ENCODE measurements around the gene HMG20A. TPM values are rescaled to one million over a fixed set of nuclear protein-coding genes. Genes with fewer than 3 reads are reported as not detected.

The HMG20A gene
- total and polyA plus RNA-seq, 10 of the 15 experiments (the other 5 are each of a cell fraction or from before 2014, with no cell fraction given): 30.0 to 98.7 (median 46.8) TPM

GRCh38 chr15:77440378-77440999 lies 19.8 kb downstream of the HMG20A start:
- no peak overlapping the region for H3K27ac ChIP-seq (ENCODE audit: control insufficient read depth, insufficient read depth)
- H3K9me3 ChIP-seq (replicated peaks; ENCODE audit: control insufficient read depth, insufficient read depth, low read length): no peaks in the 10 kb centered on the region
- ChIA-PET RAD21 (ENCODE audit: unreplicated experiment) (interaction anchor here (1.3 to 2.3 kb wide), 3 partner anchors 15 to 253 kb away, joined by 5 to 10 read pairs (median 7); no protein-coding TSS in a partner anchor), CTCF (interaction anchor here (1.3 to 2.8 kb wide), 4 partner anchors 14 to 253 kb away, joined by 4 to 12 read pairs (median 8); partner anchors contain the start of gene HMG20A), POLR2A (interaction anchor here (1.4 kb wide), 1 partner anchor 21 kb away, joined by 4 read pairs; the partner anchor contains the start of gene PEAK1), SMC1A (ENCODE audit: uncharacterized antibody, unreplicated experiment) (interaction anchor here (0.6 to 2.7 kb wide), 10 partner anchors 10 to 259 kb away, joined by 3 to 15 read pairs (median 6); partner anchors contain the start of gene HMG20A)
- peak; percentile 66 for FAIRE-seq
- peaks cover 25% of the 10 kb centered on the region for H3K4me1 ChIP-seq (ENCODE audit: control insufficient read depth, insufficient read depth, low read length)
- H3K4me3 ChIP-seq: no peak overlapping the region
- H3K9ac ChIP-seq (ENCODE audit: control insufficient read depth, insufficient read depth, low read length): no peak overlapping the region
- intact Hi-C loops (cut with micrococcal nuclease; ENCODE audit: unreplicated experiment): no loop called here
- in situ Hi-C loops (cut with MboI): no loop called here
- peak overlapping the region; percentile 54; the same call in 1 of the 2 replicates for H3K4me2 ChIP-seq (ENCODE audit: control insufficient read depth, insufficient read depth)
- no peaks in the 10 kb centered on the region for H4K20me1 ChIP-seq (ENCODE audit: control insufficient read depth, insufficient read depth)
- H3K79me2 ChIP-seq (ENCODE audit: control insufficient read depth, insufficient read depth, low read length): peaks cover 31% of the 10 kb centered on the region
- H3K36me3 ChIP-seq (ENCODE audit: control insufficient read depth in 2 of 2, insufficient read depth in 2 of 2, low read length in 1 of 2): no peaks in the 10 kb centered on the region
- no TSS peak for BruUV-seq (replicated peaks)
- WGBS (ENCODE audit: insufficient coverage, insufficient replicate concordance, low lambda C conversion rate, missing lambda C conversion rate): 67% methylated on average over 3 of the region's 3 CpGs
- DNase-seq (ENCODE audit: low read depth, low spot score): peak; percentile 48
- no peak overlapping the region for H2AFZ ChIP-seq (ENCODE audit: control insufficient read depth, low read depth, low read length)
- H3K27me3 ChIP-seq (replicated peaks in 1 of 2; ENCODE audit: control insufficient read depth in 2 of 2, insufficient read depth in 2 of 2, low read length in 1 of 2): no peaks in the 10 kb centered on the region
- ATAC-seq: peak; percentile 96
- TF ChIP-seq NFIC (IDR thresholded peaks at IDR 0.05; ENCODE audit: low read depth, low read length) (peak; percentile 81), EGR1 (IDR thresholded peaks at IDR 0.05; ENCODE audit: borderline replicate concordance in 1 of 2, low read depth in 2 of 2, low read length in 2 of 2) (no peak), MTA2 (IDR thresholded peaks at IDR 0.05; ENCODE audit: low read depth) (peak; percentile 85), NKRF (conservative IDR thresholded peaks at IDR 0.05) (no peak), SKIL (IDR thresholded peaks at IDR 0.05; ENCODE audit: low read depth, poor library complexity, severe bottlenecking) (peak; percentile 51), MEF2B (IDR thresholded peaks at IDR 0.05; ENCODE audit: partially characterized antibody, poor library complexity, severe bottlenecking) (peak; percentile 80), CBFB (IDR thresholded peaks at IDR 0.05; ENCODE audit: low read depth) (peak; percentile 76; the same call in 1 of the 2 replicates), JUND (IDR thresholded peaks at IDR 0.05; ENCODE audit: low read depth, low read length) (no peak), DPF2 (IDR thresholded peaks at IDR 0.05) (peak; percentile 45; the same call in 1 of the 2 replicates), HDGF (IDR thresholded peaks at IDR 0.05) (no peak), IKZF2 (IDR thresholded peaks at IDR 0.05) (peak; percentile 44 to 66; a peak in 2 of 4 replicates), RELB (IDR thresholded peaks at IDR 0.05; ENCODE audit: low read depth) (peak; percentile 35; the same call in 1 of the 2 replicates), ZNF24 (IDR thresholded peaks at IDR 0.05) (no peak), MTA3 (IDR thresholded peaks at IDR 0.05; ENCODE audit: borderline replicate concordance, low read length) (peak; percentile 41; the same call in 1 of the 2 replicates), RCOR1 (conservative IDR thresholded peaks at IDR 0.05; ENCODE audit: low read depth, low read length) (no peak), SIN3A (IDR thresholded peaks at IDR 0.05; ENCODE audit: low read depth, low read length) (no peak)
